ENCODE data around the gene TRPV2. TPM values are rescaled to one million over a fixed set of nuclear protein-coding genes. Genes with fewer than 3 reads are reported as not detected.

Gene TRPV2
- total and polyA plus RNA-seq, 4 donors: 2.9 to 9.3 (median 4.6) TPM

- Histone ChIP-seq H3K27ac (ENCODE audit: low read depth in 1 of 2, low read length in 2 of 2) (no peak overlapping the region), H3K36me3 (ENCODE audit: control insufficient read depth in 4 of 4, insufficient read depth in 3 of 4, low read depth in 1 of 4, low read length in 3 of 4) (peaks cover 8 to 42% (median 21%) of the 10 kb centered on the region in 4 donors), H3K27me3 (ENCODE audit: control insufficient read depth in 4 of 4, insufficient read depth in 4 of 4, low read length in 3 of 4) (no peaks in the 10 kb centered on the region), H3K9ac (ENCODE audit: low read depth in 1 of 2, low read length in 2 of 2) (no peak overlapping the region), H3K4me1 (ENCODE audit: control insufficient read depth in 4 of 4, insufficient read depth in 4 of 4, low read length in 3 of 4) (peaks cover 10 to 46% (median 36%) of the 10 kb centered on the region in 4 donors), H3K9me3 (ENCODE audit: control insufficient read depth in 4 of 4, low read length in 3 of 4) (no peaks in the 10 kb centered on the region), H3K4me3 (ENCODE audit: low read depth in 1 of 3, low read length in 3 of 3) (no peak overlapping the region)
- TF ChIP-seq TAF1 (conservative IDR thresholded peaks at IDR 0.05) (no peak), NR2F2 (IDR thresholded peaks at IDR 0.05) (no peak), ZBTB33 (IDR thresholded peaks at IDR 0.05) (no peak), CTCF (IDR thresholded peaks at IDR 0.05; ENCODE audit: low read depth, low read length, missing input control) (no peak), GABPA (IDR thresholded peaks at IDR 0.05 in 1 of 2, conservative IDR thresholded peaks at IDR 0.05 in 1 of 2) (no peak), FOXA1 (IDR thresholded peaks at IDR 0.05) (no peak), RAD21 (IDR thresholded peaks at IDR 0.05) (no peak), FOXA2 (IDR thresholded peaks at IDR 0.05) (no peak), RXRA (IDR thresholded peaks at IDR 0.05) (no peak), EGR1 (IDR thresholded peaks at IDR 0.05; ENCODE audit: low read depth in 2 of 2) (no peak), JUND (IDR thresholded peaks at IDR 0.05) (no peak), YY1 (IDR thresholded peaks at IDR 0.05) (no peak), HNF4G (IDR thresholded peaks at IDR 0.05) (no peak), SP1 (IDR thresholded peaks at IDR 0.05) (no peak)
- TF ChIP-seq, protein P1, sequence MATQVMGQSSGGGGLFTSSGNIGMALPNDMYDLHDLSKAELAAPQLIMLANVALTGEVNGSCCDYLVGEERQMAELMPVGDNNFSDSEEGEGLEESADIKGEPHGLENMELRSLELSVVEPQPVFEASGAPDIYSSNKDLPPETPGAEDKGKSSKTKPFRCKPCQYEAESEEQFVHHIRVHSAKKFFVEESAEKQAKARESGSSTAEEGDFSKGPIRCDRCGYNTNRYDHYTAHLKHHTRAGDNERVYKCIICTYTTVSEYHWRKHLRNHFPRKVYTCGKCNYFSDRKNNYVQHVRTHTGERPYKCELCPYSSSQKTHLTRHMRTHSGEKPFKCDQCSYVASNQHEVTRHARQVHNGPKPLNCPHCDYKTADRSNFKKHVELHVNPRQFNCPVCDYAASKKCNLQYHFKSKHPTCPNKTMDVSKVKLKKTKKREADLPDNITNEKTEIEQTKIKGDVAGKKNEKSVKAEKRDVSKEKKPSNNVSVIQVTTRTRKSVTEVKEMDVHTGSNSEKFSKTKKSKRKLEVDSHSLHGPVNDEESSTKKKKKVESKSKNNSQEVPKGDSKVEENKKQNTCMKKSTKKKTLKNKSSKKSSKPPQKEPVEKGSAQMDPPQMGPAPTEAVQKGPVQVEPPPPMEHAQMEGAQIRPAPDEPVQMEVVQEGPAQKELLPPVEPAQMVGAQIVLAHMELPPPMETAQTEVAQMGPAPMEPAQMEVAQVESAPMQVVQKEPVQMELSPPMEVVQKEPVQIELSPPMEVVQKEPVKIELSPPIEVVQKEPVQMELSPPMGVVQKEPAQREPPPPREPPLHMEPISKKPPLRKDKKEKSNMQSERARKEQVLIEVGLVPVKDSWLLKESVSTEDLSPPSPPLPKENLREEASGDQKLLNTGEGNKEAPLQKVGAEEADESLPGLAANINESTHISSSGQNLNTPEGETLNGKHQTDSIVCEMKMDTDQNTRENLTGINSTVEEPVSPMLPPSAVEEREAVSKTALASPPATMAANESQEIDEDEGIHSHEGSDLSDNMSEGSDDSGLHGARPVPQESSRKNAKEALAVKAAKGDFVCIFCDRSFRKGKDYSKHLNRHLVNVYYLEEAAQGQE (IDR thresholded peaks at IDR 0.05): no peak
- no peak for DNase-seq (ENCODE audit: low spot score)
- WGBS: 85% methylated on average over 1 of the region's 1 CpG
These were observed 26.8 kb downstream of the TRPV2 start for GRCh38 chr17:16442141-16442540.

- H3K4me3 ChIP-seq (ENCODE audit: low read depth in 1 of 3, low read length in 3 of 3): no peak overlapping the region
- H3K27ac ChIP-seq (ENCODE audit: low read depth in 1 of 2, low read length in 2 of 2): no peak overlapping the region
- no peak for DNase-seq (ENCODE audit: low spot score)
- no peaks in the 10 kb centered on the region for H3K9me3 ChIP-seq (ENCODE audit: control insufficient read depth in 4 of 4, low read length in 3 of 4)
- H3K27me3 ChIP-seq (ENCODE audit: control insufficient read depth in 4 of 4, insufficient read depth in 4 of 4, low read length in 3 of 4): no peaks in the 10 kb centered on the region
- no peak overlapping the region for H3K9ac ChIP-seq (ENCODE audit: low read depth in 1 of 2, low read length in 2 of 2)
- peaks cover 10 to 46% (median 36%) of the 10 kb centered on the region in 4 donors for H3K4me1 ChIP-seq (ENCODE audit: control insufficient read depth in 4 of 4, insufficient read depth in 4 of 4, low read length in 3 of 4)
- WGBS: 83% methylated on average over 7 of the region's 7 CpGs
- peaks cover 8 to 44% (median 21%) of the 10 kb centered on the region in 4 donors for H3K36me3 ChIP-seq (ENCODE audit: control insufficient read depth in 4 of 4, insufficient read depth in 3 of 4, low read depth in 1 of 4, low read length in 3 of 4)
- TF ChIP-seq FOXA2 (IDR thresholded peaks at IDR 0.05) (no peak), NR2F2 (IDR thresholded peaks at IDR 0.05) (no peak), RXRA (IDR thresholded peaks at IDR 0.05) (no peak), ZBTB33 (IDR thresholded peaks at IDR 0.05) (no peak)
- TF ChIP-seq, protein P1 (IDR thresholded peaks at IDR 0.05): no peak
These were observed 27.5 kb downstream of the TRPV2 start for GRCh38 chr17:16442594-16443510.
